ENCODE results near the gene IRF9.

IRF9 gene

GRCh38 chr14:24192933-24193332 is 31.9 kb downstream of the IRF9 start:
- no peak for TF ChIP-seq CTCF (conservative IDR thresholded peaks at IDR 0.05; ENCODE audit: control insufficient read depth, insufficient read depth, low read depth, low read length)
- no peak overlapping the region for H3K4me3 ChIP-seq (ENCODE audit: control insufficient read depth, low read depth, low read length)
- DNase-seq (ENCODE audit: low read depth) = no peak

- DNase-seq (ENCODE audit: low read depth) = no peak
- peak overlapping the region; percentile 69 for H3K4me3 ChIP-seq (ENCODE audit: control insufficient read depth, low read depth, low read length)
- no peak for TF ChIP-seq CTCF (conservative IDR thresholded peaks at IDR 0.05; ENCODE audit: control insufficient read depth, insufficient read depth, low read depth, low read length)
Observed at GRCh38 chr14:24194186-24194872, 33.3 kb downstream of the IRF9 start.

DNA sequence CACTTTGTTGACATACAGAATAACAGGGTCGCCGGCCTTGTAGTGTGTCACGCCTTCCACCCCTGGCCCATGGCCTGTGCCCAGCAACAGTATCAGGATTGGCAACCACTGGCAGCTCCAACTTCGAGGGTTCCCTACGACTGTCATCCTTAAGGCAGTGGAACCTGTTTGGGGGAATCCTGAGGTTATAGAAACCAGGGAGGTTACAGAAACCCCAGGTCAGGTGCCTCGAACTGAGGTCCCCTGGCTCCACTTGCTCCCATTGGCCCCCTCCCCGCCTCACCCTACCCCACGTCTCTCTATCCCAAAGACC is 33.8 kb downstream of the IRF9 start:
- no peak for DNase-seq (ENCODE audit: low read depth)
- H3K4me3 ChIP-seq (ENCODE audit: control insufficient read depth, low read depth, low read length) = peak overlapping the region; percentile 69
- no peak for TF ChIP-seq CTCF (conservative IDR thresholded peaks at IDR 0.05; ENCODE audit: control insufficient read depth, insufficient read depth, low read depth, low read length)

GRCh38 chr14:24195186-24196070 is 34.4 kb downstream of the IRF9 start, which contains the start of gene TM9SF1:
Gene TM9SF1 (minus strand): TSS chr14:24195441. CDS start chr14:24195019, 422 bp downstream.
- DNase-seq (ENCODE audit: low read depth) = peak; percentile 83
- peak within 1 kb of the TSS; percentile 69 for H3K4me3 ChIP-seq (ENCODE audit: control insufficient read depth, low read depth, low read length)
- TF ChIP-seq CTCF (conservative IDR thresholded peaks at IDR 0.05; ENCODE audit: control insufficient read depth, insufficient read depth, low read depth, low read length) = no peak

DNA sequence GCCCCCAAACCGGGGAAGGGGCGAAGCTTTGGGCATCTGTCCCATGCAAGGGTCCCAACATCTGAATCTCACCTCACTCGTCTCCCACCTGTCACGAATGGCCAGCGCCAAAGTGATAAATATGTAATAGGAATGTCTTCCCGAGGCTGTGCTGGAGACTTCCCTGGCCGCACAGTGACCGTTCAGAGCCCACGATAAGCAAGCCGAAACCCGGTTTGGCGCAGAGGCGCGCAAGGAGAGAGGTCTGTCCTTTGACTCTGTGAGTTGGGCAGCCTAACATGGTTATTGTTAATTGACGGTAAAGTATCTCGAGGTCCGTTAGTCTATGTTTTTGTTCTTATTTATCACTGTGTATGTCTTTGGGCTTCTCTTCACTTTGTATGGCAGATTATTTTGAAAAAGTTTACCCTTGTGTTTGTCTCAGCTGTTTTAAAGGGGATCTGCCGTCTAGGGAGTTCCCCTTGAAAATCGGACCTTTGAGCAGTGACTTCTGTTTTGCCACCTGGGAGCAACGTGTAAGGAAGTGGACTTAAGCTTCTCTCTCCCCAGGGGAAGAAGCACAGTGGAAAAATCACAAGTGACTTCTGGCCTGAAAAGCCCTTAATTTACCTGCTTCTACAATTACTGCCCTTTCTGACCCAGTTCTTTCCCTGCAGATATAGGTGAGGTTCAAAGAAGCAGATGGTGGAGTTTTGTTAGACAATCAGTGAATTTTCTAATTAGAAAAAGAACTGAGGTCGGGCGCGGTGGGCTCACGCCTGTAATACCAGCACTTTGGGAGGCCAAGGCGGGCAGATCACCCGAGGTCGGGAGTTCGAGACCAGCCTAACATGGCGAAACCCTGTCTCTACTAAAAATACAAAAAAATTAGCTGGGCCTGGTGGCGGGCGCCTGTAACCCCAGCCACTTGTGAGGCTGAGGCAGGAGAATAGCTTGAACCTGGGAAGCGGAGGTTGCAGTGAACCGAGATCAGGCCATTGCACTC is 35.3 kb downstream of the IRF9 start:
- peak; percentile 24 for DNase-seq (ENCODE audit: low read depth)
- peak overlapping the region; percentile 69 for H3K4me3 ChIP-seq (ENCODE audit: control insufficient read depth, low read depth, low read length)
- TF ChIP-seq CTCF (conservative IDR thresholded peaks at IDR 0.05; ENCODE audit: control insufficient read depth, insufficient read depth, low read depth, low read length) = no peak

DNA sequence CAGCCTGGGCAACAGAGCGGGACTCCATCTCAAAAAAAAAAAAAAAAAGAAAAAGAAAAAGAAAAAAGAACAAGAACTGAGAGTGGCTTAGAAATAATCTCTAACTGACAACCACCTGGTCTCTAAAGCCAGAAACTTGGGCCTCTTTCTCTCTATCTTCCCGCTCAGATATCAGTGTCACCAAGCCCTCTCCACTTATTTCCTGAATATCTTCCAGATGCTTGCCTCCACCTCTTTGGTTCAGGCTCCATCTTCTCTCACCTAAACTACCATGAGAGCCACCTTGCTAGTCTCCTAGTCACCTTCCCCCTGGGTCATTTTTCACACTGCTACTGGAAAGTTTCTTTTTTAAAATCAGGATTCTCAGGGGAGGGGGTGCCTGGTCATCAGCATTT is 36.0 kb downstream of the IRF9 start:
- no peak overlapping the region for H3K4me3 ChIP-seq (ENCODE audit: control insufficient read depth, low read depth, low read length)
- no peak for DNase-seq (ENCODE audit: low read depth)
- TF ChIP-seq CTCF (conservative IDR thresholded peaks at IDR 0.05; ENCODE audit: control insufficient read depth, insufficient read depth, low read depth, low read length) = no peak

All from fibroblast of mammary gland (primary cell).